MM.1S (cell line): Measurements from ENCODE around the gene HRAS.

Experiments used
- CTCF ChIP-seq: fragments of 300-600 bp; sonication (generic); IDR thresholded peaks from 2 replicates; pipeline ENCODE4 v1.5.1; 2016; ENCODE audit warnings: antibody characterized with exemption, low read length, mixed read lengths
- EZH2 ChIP-seq: fragments of 300-600 bp; sonication (generic); optimal IDR thresholded peaks from 2 replicates; pipeline ENCODE3; 2017; ENCODE audit warnings: low read depth, mild to moderate bottlenecking, antibody characterized with exemption, low read length, mixed read lengths
- EZH2phosphoT487 ChIP-seq: fragments of 300-600 bp; sonication (generic); IDR thresholded peaks from 2 replicates; pipeline ENCODE4 v1.6.1; 2018; ENCODE audit warnings: antibody characterized with exemption, low read length

- TF ChIP-seq CTCF (no peak), EZH2phosphoT487 (no peak), EZH2 (no peak)
These were observed 26.8 kb upstream of the HRAS start for GRCh38 chr11:562046-562645.
